OCI-M2 (cell line): Measurements from ENCODE around the gene LMX1B.
"Not testable (repeated sequence)": the region's sequence is repeated elsewhere in the genome, so short reads cannot be mapped to it uniquely, and the experiment has no call there.

Experiments
- DNase-seq: peaks from one replicate; lab custom pipeline; 2025; ENCODE audit not compliant: unreplicated experiment; lab: John Stamatoyannopoulos, UW

The LMX1B gene

DNA sequence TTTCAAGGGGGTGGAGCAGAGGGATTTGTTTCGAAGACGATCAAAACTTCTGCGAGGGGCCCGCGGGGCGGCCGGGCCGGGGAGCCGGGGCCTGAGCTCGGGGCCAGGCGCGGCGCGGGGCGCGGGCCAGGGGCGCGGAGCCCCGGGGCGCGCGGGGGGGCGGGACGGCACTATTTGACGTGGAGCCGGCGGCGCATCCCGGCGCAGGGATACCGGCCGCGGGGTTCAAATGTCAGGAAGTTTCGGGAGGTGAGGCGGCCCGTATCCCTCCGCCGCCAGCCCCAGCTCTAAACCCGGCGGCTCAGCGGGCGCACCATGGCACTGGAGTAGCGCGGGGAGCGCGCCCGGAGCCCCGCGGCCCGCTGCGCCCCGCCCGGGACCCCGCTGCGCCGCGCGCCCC is at the start of gene LMX1B:
Gene LMX1B (plus strand): TSS at position 278 of the 400 bp plus-strand sequence. CDS start 522 bp downstream, outside the sequence.
- no peak for DNase-seq

DNA sequence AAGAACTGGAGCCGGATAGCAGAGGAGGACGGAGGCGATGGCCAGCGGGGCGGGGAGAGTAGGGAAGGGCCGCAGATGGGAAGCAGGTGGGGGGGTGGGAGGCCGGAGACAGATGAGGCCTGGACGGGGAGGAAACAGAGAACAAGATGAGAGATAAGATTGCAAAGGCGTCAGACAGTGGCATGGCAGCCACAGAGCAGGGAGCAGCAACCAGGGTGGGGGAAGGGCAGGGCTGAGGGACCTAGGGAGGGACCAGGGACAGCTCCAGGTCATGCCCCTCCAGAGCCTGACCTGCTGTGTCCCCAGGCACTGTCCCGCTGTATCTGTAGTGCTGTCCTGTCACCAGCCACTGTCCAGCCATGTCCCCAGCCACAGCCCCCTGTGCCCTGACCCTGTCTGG is 49.6 kb upstream of the LMX1B start:
- no peak for DNase-seq

DNA sequence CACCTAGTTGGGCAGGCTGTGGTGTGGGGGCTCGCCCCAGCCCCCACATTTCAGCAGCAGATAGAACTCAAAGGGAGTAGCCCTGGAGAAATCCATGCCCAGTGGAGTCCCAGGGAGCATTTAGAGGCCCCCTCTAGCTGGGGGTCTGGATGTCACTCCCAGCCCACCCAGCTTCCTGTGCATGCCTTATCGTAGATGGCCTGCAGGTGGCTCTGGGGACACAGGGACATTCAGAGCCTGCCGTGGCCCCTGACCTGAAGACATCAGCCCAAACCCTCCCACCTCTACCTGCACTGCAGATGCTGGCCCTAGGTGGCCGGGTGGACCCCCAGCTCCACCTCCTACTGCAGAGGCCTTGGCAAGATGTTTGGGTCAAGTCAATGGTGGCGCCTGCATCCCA is 49.0 kb upstream of the LMX1B start:
- no peak for DNase-seq

DNA sequence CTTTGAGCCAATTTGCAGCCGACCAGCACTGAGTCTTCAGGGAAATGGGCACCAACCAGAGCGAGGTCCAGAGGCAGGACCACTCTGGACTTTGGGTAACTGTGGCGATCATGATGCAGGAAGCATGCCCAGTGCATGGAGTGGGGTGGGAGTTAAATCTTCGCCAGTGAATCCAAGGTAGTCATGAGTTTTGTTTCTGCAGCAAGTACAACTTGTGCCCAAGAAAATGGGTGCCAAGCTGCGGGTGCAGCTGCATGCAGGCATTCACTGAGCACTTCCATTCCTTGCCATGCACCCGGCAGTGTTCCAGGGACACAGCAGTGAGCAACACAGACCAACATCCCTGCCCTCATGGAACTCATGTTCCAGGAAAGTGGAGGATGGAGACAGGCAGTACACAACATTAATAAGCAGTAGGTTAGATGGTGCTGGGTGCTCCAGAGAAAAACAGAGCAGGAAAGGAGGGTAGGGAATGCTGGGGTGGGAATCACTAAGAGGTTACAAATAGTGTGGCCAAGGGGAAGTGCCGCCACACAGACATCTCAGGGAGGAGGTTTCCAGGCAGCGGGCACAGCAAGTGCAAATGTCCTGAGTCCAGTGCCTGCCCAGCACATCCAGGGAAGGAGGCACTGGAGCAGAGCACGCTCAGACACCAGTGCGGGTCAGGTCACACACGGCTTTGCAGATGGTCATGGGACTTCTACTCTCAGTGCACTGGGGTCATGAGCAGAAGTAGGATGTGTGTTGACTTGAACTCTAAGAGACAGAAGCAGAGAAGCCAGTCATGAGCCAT is 48.2 kb upstream of the LMX1B start:
- no peak for DNase-seq

DNA sequence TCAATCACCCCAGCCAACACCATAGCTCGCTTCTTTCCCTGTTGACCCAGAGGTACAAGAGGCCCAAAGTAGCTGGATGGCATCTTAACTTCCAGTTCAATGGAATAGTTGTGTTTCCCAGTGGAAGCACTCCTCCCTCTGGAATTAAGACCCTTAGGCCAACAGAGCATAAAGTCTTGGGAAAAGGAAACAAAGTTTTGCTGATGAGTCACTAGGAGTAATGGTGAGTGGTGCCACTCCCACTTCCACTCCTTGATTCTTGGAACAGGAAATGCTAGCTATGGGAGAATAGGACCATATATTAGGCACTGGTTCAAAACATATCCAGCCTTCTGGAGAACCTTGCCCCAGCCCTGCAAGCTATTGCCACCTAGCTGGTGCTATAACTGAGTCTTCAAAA is 44.7 kb upstream of the LMX1B start:
- DNase-seq = no peak

DNA sequence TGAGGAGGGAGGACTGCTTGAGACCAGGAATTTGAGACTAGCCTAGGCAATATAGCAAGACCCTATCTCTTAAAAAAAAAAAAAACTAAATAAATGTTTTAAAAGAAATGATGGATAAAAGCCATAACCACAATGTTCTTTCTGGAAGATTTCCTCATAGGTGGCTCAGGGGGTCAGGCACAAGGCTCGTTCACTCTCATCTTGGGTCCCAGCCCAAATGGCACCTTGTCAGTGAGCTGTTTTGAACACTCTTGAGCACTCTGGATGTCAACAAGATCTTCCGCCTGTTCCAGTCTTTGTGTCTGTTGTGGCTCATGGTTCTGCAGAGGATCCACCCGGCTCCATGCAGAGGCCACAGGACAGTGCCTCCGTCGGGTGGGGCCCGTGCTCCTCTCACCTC is 35.7 kb upstream of the LMX1B start:
- DNase-seq = no peak

DNA sequence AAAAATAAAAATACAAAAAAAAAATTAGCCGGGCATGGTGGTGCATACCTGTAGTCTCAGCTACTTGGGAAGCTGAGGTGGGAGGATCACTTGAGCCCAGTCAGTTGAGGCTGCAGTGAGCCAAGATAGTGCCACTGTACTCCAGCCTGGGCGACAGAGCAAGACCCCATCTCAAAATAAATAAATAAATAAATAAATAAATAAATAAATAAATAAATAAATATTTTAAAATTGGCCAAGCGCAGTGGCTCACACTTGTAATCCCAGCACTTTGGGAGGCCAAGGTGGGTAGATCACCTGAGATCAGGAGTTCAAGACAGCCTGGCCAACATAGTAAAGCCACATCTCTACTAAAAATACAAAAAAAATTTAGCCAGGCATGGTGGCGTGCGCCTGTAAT is 33.4 kb upstream of the LMX1B start:
- not testable (repeated sequence) for DNase-seq

DNA sequence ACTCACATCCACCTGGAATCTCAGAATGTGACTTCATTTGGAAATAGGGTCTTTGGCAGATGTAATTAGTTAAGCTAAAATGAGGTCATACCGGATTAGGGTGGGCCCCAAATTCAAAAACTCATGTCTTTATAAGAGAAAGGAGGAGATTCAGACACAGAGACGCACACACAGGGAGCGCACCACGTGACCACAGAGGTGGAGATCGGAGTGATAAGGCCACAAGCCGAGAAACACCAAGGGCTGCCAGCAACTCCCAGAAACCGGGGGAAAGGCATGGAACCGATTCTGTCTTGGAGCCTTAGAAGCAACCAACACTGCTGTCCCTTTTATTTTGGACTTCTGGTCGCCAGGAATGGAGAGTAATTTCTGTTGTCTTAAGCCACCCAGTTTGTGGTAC is 31.8 kb upstream of the LMX1B start:
- DNase-seq = no peak

DNA sequence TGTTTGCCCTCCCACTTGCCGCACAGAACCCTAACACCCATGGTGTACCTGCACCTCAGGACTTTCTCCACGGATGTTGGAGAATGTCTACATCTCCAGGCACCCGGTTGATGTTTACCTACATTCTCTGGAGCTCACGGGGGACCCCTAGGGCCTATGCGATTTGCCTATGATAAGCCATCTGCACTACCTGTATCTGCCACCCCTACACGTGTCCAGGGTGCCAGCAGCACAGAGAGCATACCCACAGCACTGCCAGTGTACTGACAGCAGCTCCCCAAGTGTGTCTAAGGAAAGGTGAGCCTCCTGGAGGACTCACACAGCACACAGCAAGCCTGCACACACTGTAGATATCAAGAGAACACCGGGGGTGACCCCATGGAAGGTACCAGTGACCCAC is 31.3 kb upstream of the LMX1B start:
- no peak for DNase-seq

DNA sequence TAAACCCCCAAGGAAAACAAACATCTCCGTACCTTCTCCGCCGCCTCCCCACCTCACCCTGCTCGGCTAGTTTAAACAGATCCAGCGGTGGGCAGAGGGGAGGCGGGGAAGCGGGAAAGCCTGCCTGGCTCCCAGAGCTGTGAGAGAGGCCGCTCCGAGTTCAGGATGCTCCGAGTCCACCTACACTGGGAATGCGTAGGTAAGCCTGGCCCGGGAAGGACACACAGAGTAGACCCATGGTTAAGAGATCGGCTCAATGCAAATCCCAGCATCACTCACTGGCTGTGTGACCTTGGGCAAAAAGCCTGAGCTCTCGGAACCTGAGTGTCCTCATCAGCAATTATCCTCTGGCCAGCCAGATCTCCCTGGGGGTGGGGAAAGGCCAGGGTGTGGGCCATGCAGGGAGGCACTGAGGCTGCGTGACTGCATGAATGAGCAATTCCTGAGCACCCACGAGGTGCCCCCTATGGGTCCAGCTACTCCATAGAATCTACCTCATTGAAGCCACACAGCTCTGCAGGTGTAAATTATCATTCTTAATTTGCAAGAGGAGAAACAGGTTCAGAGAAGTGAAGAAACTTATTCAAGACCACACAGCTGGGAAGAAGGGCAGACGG is 30.5 kb upstream of the LMX1B start:
- no peak for DNase-seq

DNA sequence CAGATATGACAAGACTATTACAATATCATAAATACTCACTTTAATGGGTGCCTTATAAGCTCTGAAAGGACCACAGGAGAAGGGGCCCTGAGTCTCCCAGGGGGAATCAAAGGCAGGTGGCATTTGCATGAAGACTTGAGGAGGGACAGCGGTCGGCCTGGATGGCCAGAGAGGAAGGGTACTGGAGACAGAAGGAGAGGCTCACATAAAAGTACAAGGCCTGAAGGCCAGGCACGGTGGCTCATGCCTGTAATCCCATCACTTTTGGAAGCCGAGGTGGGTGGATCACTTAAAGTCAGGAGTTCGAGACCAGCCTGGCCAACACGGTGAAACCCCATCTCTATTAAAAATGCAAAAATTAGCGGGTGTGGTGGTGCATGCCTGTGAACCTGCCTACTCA is 29.1 kb upstream of the LMX1B start:
- DNase-seq = no peak

DNA sequence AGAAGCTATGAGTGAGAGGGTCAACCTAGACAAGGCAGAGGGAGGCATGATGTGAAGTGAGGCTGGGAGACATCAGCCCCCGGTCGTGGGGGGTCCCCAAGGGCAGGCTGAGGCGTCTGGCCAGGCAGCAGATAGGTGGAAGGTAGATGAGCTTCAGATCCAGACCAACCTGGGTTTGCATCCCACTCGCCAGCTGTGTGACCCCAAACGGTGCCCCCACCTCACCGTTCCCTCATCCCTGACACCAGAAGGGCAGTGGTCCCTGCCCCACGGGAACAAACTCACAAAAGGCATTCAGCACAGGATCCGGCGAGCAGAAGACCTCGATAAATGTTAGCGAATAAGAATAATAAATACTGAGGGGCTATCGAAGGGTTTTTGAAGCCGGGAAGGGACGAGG is 27.5 kb upstream of the LMX1B start:
- no peak for DNase-seq

DNA sequence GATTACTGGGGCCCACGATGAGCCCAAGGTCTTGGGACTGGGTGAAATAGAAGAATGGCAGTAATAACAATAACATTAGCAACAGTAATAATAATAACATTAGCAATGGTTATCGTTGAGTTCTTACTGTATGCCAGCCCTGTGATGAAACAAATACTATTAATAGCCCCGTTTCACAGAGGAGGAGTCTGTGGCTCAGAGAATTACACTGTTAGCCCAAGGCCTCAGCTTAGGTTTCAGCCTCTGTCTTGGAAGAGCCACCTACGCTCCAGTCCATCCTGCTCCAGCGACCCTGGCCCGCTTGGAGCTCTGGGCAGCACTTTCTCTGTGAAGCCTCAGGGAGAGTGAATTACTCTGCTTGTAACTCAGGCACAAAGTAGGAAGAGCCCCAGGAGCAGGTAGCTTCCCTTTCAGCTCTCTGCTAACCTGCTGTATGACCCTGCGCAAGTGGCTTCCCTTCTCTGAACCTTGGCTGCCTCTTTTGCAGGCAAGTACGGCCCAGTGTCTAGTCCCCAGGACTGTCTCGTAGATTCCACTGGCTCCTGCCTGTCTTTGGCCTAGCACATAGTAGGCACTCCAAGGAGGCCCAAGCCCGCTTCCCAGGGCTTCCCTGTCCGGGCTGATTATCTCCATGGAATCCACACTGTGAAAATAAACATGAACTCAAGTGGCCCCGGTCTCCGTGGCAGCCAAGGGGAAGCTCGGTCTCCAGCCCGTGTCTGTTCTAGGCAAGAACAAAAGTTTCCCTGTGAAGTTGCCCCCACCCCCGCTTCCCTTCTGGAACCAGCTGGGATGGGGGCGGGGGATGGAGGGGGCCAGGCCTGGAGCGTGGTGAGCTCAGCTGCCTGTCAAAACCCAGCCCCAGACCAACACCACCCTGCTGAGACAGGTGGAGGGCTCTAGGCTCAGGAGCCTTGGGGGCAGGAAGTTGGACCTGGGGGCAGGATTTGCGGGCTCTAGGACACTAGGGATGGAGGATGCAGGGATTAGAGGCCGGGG is 26.2 kb upstream of the LMX1B start:
- no peak for DNase-seq

DNA sequence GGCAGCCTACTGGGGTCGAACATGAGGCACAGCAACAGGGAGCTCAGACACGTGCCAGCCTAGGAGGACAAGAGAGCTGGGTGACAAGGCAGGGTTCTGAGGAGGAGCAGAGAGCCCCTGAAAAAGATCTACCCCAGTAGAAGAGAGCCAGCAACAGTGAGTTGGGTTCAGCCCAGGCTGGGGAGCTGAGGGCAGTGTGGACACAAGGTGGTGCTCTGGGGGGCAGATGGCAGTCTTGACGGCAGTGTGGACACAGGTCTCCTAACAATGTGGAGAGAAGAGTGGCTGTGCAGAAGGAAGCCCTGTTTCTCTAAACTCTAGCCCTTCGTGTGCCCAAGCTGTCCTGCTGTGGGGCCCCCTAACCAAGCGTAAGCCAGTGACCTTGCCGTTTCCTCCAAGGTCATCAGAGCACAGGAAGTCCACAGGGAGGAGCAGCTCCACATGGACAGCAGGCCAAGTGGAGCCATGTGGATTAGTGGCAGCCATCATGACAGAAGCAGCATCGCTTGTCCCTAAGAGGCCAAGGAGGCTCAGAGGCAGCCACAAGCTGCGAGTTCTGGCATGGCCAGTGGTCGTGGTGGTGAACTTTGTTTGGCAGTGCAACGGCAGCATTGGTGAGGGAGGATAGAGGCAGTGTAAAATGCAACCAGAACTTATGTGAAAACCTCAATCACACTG is 25.1 kb upstream of the LMX1B start:
- DNase-seq = no peak

DNA sequence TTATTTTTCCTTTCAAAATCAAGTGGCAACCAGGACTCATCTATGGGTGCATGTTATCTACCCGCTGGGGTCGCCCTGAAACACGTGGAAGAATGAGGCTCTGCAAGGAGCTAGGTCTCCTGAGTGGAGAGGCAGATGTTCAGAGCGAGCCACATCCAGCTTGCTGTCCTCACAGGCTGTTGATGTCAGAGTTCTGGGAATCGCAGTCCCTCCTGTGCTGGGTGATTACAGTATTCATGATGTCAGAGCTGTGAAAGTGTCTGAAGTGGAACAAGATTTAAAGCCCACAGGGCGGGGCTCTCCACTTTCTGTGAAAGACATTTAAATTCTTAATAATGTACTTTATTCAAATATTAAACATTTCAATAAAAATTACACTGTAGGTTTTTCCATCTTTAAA is 24.4 kb upstream of the LMX1B start:
- DNase-seq = no peak

DNA sequence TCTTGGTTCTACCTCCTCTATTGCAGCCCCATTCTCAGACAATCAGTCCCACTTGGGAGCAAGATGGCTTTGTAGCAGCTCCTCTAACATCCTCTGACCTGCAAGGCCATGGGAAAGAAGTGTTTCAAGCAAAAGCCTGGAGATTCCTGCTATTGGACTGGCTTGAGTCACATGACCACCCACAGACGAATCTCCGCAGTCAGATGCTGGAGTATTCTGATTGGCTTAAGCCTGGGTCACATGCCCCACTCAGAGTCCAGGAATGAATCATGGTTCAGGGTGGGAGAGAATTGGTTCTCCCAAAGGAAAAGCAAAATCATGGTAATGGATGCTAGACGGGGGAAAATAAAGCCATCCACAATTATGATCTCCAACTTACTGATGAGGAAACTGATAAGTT is 22.6 kb upstream of the LMX1B start:
- no peak for DNase-seq

DNA sequence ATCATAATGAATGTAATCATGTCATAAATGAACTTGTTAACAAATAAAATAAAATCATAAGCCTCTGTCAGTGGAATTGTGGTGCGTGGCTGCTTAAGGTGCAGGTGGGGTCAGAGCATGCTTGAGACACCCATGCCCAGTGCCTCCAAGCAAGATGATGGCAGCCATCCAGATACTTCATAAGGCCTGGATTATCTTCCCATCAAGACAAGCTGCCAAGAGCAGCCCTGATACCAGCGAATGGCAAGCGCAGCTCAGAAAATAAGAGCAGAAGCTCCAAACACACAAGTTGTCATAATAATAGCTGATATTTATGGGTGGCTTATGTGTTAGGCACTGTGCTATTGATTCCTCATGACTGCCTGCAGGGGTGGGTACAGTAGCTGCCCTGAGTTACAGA is 21.8 kb upstream of the LMX1B start:
- no peak for DNase-seq

DNA sequence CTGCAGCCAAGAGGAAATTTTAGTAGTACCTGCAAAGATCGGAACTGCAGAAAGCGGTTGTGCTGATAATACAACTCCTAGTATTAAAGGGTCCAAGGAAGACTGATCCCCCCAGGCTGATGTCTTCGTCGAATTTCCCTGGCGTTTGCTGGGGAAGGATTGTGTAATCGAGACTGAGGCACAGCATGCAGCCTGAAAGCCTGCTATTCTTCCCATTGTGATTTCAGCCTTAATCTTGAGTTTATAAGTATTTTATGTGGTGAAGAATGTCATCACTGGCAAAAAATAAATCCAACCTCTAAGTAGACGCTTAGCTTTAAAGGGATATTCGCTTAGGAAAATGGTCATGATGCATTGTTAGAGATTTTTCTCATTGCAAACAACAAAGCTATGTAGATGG is 21.3 kb upstream of the LMX1B start:
- DNase-seq = no peak

DNA sequence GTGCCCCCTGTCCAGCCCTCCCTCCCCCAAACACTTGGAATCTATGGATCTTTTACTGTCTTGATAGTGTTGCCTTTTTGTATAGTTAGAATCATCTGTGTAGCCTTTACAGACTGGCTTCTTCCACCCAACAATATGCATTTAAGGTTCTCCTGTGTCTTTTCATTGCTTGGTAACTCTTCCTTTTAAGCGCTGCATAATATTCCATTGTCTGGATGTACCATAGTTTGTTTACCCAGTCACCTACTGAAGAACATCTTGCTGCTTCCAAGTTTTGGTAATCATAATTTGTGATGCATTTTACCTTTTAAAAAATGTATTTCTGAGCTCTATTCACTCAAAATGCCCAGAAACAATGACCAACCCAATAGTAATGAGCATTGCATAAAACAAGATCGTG is 17.7 kb upstream of the LMX1B start:
- DNase-seq = no peak

DNA sequence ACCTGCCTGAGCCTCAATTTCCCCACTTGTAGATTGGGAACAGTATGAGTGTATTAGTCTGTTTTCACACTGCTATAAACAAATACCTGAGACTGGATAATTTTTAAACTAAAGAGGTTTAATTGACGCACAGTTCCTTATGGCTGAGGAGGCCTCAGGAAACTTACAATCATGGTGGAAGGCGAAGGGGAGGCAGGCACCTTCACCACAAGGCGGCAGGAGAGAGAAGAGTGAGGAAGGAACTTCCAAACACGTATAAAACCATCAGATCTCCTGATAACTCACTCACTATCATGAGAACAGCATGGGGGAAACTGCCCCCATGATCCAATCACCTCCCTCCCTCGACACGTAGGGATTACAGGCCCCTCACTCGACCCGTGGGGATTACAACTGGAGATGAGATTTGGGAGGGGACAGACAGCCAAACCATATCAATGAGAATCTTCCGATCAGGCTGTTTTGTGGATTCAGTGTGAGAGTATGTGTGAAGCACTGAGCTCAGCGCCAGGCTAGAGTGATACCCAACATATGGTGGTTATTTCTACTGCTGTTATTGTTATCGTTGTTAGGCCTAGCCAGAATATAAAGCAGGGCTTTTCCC is 14.6 kb upstream of the LMX1B start:
- no peak for DNase-seq
